Natural killer cell (primary cell): ENCODE measurements around the gene SULT1C2. TPM values are rescaled to one million over a fixed set of nuclear protein-coding genes. Genes with fewer than 3 reads are reported as not detected.

ENCODE experiments used
- ATAC-seq, 3 donors: fragments of 150-1000 bp in 2 of 3; fragments of 200-7000 bp in 1 of 3; cut with Tn5 transposase; 1 replicate in 1 of 3; 2 replicates in 2 of 3; pipeline ENCODE4 v1.10.0; 2021; ENCODE audit warnings: mild to moderate bottlenecking in 2 of 3, moderate library complexity in 2 of 3
- DNase-seq, 2 donors: peaks; one replicate each; pipeline versions ENCODE4 v3.0.0 to v3.0.0-alpha.2; 2013 to 2021; ENCODE audit warnings: mixed read lengths in 1 of 2
- H3K27ac ChIP-seq: one replicate; pipeline ENCODE4 v1.5.1; 2013; ENCODE audit warnings: mild to moderate bottlenecking, low read length
- H3K27me3 ChIP-seq: one replicate; pipeline ENCODE4 v1.6.1; 2013; ENCODE audit warnings: low read length; ENCODE audit not compliant: control insufficient read depth, insufficient read depth
- H3K36me3 ChIP-seq: one replicate; pipeline ENCODE4 v1.6.1; 2013; ENCODE audit warnings: low read length; ENCODE audit not compliant: control insufficient read depth, insufficient read depth
- H3K4me1 ChIP-seq: one replicate; pipeline ENCODE4 v1.6.1; 2013; ENCODE audit warnings: low read length; ENCODE audit not compliant: control insufficient read depth, insufficient read depth
- H3K4me3 ChIP-seq: one replicate; pipeline ENCODE4 v1.5.1; 2013; ENCODE audit warnings: low read length
- H3K9me3 ChIP-seq: one replicate; pipeline ENCODE4 v1.6.1; 2013; ENCODE audit warnings: low read length; ENCODE audit not compliant: control insufficient read depth, insufficient read depth
- H3K27ac Mint-ChIP-seq, 2 donors: one replicate each; pipeline ENCODE4 v1.8.0; 2022; ENCODE audit warnings: mild to moderate bottlenecking in 2 of 2, mixed read lengths in 2 of 2, moderate library complexity in 1 of 2
- H3K27me3 Mint-ChIP-seq, 2 donors: one replicate each; pipeline ENCODE4 v1.8.0; 2022; ENCODE audit warnings: low read depth in 2 of 2, mixed read lengths in 2 of 2
- H3K36me3 Mint-ChIP-seq: one replicate; pipeline ENCODE4 v1.8.0; 2022; ENCODE audit warnings: mixed read lengths
- H3K4me1 Mint-ChIP-seq, 2 donors: one replicate each; pipeline ENCODE4 v1.8.0; 2022; ENCODE audit warnings: mixed read lengths in 2 of 2
- H3K4me3 Mint-ChIP-seq: one replicate; pipeline ENCODE4 v1.8.0; 2022; ENCODE audit warnings: mild to moderate bottlenecking, moderate library complexity, mixed read lengths
- H3K9me3 Mint-ChIP-seq, 2 donors: one replicate each; pipeline ENCODE4 v1.8.0; 2022; ENCODE audit warnings: mixed read lengths in 2 of 2
- WGBS: methylation state at CpG from one replicate; pipeline ENCODE4 v1.1.7; 2013; ENCODE audit warnings: missing lambda C conversion rate; ENCODE audit not compliant: insufficient coverage; 5-methylcytosine and 5-hydroxymethylcytosine counted together
- intact Hi-C: fragments of 100-400 bp; cut with micrococcal nuclease; formaldehyde crosslinking; loops from one replicate; pipeline ENCODE4 v1.14.2; 2022
- total RNA-seq, 4 donors: library from RNA; stranded (reverse); fragments of 120-200 nt in 1 of 4; gene quantifications; one replicate each; pipeline versions ENCODE4 v1.2.3 to v1.2.4, GENCODE V29; 2013 to 2022
- TF ChIP-seq, protein P1 (sequence below): fragments of 200-600 bp; IDR thresholded peaks from one replicate; pipeline ENCODE4 v1.8.0; 2022; ENCODE audit warnings: antibody characterized with exemption

SULT1C2 gene
- total RNA-seq, 3 donors from 2014 or later (not counting 1 experiment from before 2014, with no cell fraction given), result not detected

DNA sequence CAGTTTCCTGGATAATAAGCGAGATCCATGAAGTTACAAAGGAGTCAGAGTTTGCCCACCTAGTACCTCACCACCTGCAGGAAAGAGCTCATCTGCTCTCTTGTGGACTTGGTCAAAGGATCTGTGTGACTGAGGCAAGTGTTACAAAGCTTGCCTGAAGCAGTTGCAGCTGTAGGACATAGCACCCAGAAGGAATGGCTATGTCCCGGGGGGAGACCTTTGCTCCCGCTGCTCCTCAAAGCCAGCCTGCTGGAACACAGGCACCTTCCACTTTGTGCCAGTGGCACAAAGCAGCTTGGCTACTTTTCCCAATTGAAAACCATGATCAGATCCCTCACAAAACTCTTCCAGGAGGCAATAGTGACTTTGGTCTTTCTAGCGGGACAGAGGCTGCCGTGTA, 3.1 kb upstream of the SULT1C2 start:
- H3K9me3 ChIP-seq, result no peaks in the 10 kb centered on the region
- DNase-seq, result no peak
- ATAC-seq, result no peak
- Mint-ChIP-seq H3K36me3 (no peaks in the 10 kb centered on the region), H3K27ac (no peak overlapping the region), H3K27me3 (peaks cover 6 to 8% of the 10 kb centered on the region in 2 donors), H3K9me3 (peaks cover 0 to 3% of the 10 kb centered on the region in 2 donors), H3K4me3 (no peak overlapping the region), H3K4me1 (no peaks in the 10 kb centered on the region)
- no peaks in the 10 kb centered on the region for H3K36me3 ChIP-seq
- TF ChIP-seq, protein P1, sequence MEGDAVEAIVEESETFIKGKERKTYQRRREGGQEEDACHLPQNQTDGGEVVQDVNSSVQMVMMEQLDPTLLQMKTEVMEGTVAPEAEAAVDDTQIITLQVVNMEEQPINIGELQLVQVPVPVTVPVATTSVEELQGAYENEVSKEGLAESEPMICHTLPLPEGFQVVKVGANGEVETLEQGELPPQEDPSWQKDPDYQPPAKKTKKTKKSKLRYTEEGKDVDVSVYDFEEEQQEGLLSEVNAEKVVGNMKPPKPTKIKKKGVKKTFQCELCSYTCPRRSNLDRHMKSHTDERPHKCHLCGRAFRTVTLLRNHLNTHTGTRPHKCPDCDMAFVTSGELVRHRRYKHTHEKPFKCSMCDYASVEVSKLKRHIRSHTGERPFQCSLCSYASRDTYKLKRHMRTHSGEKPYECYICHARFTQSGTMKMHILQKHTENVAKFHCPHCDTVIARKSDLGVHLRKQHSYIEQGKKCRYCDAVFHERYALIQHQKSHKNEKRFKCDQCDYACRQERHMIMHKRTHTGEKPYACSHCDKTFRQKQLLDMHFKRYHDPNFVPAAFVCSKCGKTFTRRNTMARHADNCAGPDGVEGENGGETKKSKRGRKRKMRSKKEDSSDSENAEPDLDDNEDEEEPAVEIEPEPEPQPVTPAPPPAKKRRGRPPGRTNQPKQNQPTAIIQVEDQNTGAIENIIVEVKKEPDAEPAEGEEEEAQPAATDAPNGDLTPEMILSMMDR, result no peak
- no peak overlapping the region for H3K4me3 ChIP-seq
- no peaks in the 10 kb centered on the region for H3K27me3 ChIP-seq
- H3K27ac ChIP-seq, result no peak overlapping the region
- intact Hi-C loops, result no loop called here
- no peaks in the 10 kb centered on the region for H3K4me1 ChIP-seq
- 90% methylated on average over 5 of the region's 5 CpGs for WGBS

DNA sequence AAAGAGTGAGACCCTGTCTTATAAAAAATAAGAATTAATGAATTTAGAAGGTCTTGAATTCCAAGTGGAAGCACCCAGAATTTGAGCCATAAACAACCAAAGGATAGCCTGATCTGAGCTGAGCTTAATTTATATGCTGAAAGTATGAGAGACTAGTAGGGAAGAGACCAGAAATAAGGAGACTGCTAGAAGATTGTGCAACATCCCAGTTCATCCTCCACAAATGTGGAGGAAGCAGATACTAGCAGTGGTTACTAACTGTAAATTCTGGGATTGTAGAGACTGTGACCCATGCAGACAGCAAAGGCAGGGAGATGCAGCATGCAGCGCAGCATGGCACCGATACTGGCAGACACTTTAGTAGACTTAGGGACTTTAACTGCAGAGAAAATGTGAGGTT, 1.5 kb upstream of the SULT1C2 start:
- no peak overlapping the region for H3K4me3 Mint-ChIP-seq
- Histone ChIP-seq H3K27me3 (no peaks in the 10 kb centered on the region), H3K36me3 (no peaks in the 10 kb centered on the region), H3K27ac (no peak overlapping the region), H3K9me3 (no peaks in the 10 kb centered on the region), H3K4me1 (no peaks in the 10 kb centered on the region), H3K4me3 (no peak overlapping the region)
- DNase-seq (no peak), ATAC-seq (no peak)
- intact Hi-C loops, result no loop called here
- WGBS, result 93% methylated on average over 2 of the region's 2 CpGs
- H3K9me3 Mint-ChIP-seq, result peaks cover 0 to 3% of the 10 kb centered on the region in 2 donors
- TF ChIP-seq, protein P1, result no peak
- peaks cover 6 to 8% of the 10 kb centered on the region in 2 donors for H3K27me3 Mint-ChIP-seq
- no peaks in the 10 kb centered on the region for H3K36me3 Mint-ChIP-seq
- H3K4me1 Mint-ChIP-seq, result no peaks in the 10 kb centered on the region
- H3K27ac Mint-ChIP-seq, result no peak overlapping the region

DNA sequence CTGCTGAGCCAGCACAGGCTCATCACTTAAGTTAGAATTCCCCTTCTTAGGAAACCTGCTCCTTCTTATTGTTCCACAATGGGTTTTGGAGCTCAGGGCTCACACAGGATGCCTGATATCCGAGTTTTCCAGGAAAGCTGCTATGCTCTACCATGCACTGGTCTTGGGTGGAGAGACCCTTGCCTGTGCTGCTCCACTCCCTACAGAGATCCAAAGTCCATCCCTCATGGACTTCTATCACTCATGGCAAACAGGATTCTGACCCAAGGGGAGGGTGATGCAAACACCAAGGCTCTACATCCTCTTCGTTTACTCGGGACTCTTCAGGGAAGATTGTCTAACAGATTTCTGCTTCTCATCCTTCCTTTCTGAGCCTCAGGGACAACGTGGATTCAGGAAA, 5.2 kb downstream of the SULT1C2 start:
- Mint-ChIP-seq H3K27ac (no peak overlapping the region), H3K4me3 (no peak overlapping the region), H3K27me3 (no peaks in the 10 kb centered on the region), H3K36me3 (no peaks in the 10 kb centered on the region), H3K4me1 (no peaks in the 10 kb centered on the region), H3K9me3 (no peaks in the 10 kb centered on the region)
- Histone ChIP-seq H3K4me3 (no peak overlapping the region), H3K9me3 (no peaks in the 10 kb centered on the region), H3K27ac (no peak overlapping the region), H3K27me3 (no peaks in the 10 kb centered on the region), H3K36me3 (no peaks in the 10 kb centered on the region), H3K4me1 (no peaks in the 10 kb centered on the region)
- TF ChIP-seq, protein P1, result no peak
- 78% methylated on average over 4 of the region's 4 CpGs for WGBS
- intact Hi-C loops, result no loop called here
- DNase-seq (no peak), ATAC-seq (no peak)

DNA sequence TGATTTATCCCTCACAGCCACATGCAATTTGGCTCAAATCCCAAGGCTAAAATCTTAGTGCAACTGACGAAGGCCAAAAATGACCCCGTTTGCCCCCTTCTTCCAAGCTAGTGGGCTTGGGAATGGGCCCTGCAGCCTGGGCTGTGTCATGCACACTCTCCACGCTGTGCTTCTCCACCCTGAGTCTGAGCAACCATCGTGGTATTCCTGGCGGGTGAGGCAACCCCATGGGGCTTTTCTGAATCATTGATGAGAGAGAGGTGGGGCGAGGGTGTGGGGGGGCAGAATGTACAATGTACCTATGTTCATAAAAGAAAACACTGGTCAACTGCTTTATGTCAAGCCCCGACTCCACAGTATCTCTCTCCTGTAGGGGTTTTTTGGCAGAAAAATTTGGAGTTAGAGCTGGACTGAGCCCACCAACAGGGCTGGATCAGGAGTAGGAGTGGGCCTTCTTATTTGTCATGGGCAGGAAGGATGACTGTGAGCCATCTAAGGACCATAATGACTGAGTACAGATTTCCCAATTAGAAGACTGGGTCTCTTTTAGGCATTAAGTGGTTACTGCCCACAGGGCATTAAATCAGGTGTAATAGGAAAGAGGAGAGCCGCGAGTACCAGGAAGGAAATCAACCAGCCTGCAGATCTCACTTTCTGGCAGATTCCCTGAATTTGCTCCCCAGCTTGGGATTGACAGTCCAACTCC, 8.9 kb downstream of the SULT1C2 start:
- Histone ChIP-seq H3K27ac (no peak overlapping the region), H3K4me1 (no peaks in the 10 kb centered on the region), H3K36me3 (no peaks in the 10 kb centered on the region), H3K4me3 (no peak overlapping the region), H3K27me3 (no peaks in the 10 kb centered on the region), H3K9me3 (no peaks in the 10 kb centered on the region)
- no peaks in the 10 kb centered on the region for H3K27me3 Mint-ChIP-seq
- H3K36me3 Mint-ChIP-seq, result no peaks in the 10 kb centered on the region
- H3K4me1 Mint-ChIP-seq, result no peaks in the 10 kb centered on the region
- intact Hi-C loops, result no loop called here
- H3K4me3 Mint-ChIP-seq, result no peak overlapping the region
- no peaks in the 10 kb centered on the region for H3K9me3 Mint-ChIP-seq
- 85% methylated on average over 9 of the region's 9 CpGs for WGBS
- no peak overlapping the region for H3K27ac Mint-ChIP-seq
- no peak for DNase-seq
- ATAC-seq, result no peak
- TF ChIP-seq, protein P1, result no peak
